HG03571 (cell line): Measurements from ENCODE around the gene CEP85.

Source experiments
- ATAC-seq: cut with Tn5 transposase; IDR thresholded peaks from one replicate; pipeline ENCODE4 v1.9.1; 2021; ENCODE audit not compliant: unreplicated experiment

Gene CEP85

DNA sequence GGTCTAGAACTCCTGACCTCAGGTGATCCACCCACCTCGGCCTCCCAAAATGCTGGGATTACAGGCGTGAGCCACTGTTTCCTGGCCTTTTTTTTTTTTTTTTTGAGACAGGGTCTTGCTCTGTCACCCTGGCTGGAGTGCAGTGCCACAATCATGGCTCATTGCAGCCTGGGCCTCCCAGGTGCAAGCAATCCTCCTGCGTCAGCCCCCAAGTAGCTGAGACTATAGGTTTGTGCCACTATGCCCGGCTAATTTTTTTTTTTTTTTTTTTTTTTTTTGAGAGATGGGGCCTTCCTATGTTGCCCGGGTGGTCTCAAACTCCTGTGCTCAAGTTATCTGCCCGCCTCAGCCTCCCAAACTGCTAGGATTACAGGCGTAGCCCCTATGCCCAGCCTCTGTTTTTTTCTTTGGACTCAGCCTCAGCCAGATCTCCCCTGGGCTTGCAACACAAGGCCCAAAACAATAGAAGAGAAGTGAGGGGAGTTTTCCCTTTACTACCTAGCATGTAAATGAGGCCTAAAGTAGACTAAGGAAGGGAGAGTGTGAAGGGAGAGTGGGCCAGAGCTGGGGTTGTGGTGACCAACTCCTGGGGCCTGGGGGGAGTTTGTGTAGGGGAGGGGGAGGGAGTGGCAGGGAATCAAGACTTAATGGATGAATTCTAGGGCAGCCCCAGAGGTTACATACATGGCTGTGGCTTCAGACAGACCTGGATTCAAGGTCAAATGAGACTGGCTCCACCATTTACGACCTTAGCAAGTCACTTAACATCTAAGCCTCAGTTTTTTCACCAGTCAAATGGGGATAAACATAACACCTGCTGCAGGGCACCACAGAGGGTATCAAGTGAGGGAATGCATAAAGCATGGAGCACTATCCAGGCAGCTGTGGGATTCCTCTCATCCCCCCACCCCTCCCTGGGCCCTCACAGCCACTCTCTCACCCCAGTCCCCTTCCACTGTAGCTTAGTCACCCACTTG is 82.2 kb downstream of the CEP85 start:
- ATAC-seq: no peak

DNA sequence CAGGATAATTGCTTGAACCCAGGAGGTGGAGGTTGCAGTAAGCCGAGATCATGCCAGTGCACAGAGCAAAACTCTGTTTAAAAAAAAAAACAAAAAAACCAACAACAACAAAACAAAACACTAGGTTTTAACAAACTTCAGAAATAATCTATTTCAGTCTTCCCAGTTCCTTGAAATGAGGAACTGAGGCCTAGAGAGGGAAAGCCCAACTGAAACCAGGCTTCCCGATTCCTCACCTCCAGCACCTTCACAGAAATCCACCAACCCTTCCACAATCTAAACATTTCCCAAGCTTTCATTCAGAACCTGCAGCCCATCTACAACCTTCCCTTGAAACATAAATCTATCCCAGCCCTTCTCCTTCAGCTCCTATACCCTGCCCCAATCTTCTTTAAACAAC is 83.1 kb downstream of the CEP85 start:
- no peak for ATAC-seq

DNA sequence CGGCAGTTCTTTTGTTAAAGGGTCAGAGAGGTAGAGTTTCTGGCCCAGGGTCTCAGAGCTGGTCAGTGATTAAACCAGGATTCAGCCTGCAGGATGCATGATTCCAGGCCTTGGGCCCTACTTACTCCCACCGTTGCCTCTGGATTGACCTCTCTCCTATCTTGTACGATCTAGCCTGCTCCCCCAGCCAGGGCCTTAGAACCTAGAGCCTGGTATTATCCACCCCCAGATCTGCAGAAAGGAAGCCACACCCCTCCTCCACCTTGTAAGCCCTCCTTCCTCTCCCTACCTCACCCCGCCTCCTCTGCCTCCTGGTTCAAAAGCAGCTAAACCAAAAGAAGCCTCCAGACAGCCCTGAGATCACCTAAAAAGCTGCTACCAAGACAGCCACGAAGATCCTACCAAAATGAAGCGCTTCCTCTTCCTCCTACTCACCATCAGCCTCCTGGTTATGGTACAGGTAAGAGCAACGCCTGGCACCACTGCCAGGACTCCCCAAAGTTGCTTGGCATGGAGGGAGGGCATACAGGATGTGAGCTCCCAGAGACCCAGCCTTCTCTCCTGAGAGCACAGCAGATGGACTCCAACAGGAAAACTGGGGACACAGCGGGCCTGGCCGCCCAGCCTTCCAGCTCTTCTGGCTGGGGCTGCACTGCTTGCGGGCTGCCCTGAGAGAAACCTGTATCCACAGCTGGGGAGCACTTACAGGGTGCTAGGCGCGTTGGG is 83.8 kb downstream of the CEP85 start, which contains the start of gene CD52:
CD52 (plus strand) TSS at position 347 of the 726 bp plus-strand sequence; CDS start at position 407, 60 bp downstream.
- no peak for ATAC-seq

DNA sequence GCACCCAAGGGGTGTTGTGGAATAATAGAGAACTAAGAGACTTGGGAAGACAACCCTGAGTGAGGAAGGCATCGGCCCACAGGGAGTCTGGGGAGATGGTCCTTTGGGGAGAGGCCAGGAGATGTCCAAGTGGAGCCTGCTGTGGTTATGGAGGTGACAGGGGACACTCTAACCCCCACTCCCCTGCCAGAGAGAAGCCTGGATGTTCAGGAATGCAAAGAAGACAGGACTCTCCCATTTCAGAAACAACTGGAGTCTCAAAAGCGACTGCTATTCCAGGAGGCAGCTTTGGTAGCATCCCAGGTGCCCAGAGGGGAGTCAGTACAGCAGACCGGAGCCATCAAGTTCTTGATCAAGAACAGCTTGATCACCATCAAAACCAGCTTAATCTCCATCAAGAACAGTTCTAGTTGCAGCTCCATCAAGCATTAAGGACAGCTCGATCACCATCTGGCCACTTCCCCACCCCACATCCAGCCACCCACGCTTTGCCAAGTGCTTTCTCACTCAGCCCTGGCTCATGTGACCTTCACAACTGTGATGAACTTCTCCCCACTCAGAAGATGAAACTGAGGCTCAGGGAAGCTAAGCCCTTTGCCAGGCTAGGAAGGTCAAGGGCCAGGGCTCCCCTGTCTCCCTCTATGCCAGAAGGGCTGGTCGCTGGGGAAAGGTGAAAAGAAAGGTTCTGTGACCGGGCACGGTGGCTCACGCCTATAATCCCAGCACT is 84.5 kb downstream of the CEP85 start:
- no peak for ATAC-seq

DNA sequence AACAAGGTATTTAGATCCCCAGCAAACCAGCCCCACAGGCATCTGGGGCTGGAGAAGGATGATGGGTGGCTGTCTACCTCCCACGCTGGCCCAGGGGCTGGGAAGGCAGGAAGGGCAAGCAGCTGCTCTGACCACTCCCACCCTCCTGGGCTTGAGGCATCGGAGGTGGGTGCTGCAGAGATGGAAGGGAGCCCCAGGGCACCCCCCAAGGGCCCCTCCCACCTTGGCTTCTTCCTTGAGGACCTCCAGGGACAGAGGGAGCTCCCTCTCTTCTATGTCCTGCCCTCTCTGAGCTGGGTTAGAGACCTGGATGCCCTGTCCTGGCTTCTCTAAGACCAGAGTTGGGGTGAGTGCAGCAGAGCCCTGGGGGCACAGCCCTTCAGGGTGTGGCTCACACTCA is 86.9 kb downstream of the CEP85 start:
- no peak for ATAC-seq

DNA sequence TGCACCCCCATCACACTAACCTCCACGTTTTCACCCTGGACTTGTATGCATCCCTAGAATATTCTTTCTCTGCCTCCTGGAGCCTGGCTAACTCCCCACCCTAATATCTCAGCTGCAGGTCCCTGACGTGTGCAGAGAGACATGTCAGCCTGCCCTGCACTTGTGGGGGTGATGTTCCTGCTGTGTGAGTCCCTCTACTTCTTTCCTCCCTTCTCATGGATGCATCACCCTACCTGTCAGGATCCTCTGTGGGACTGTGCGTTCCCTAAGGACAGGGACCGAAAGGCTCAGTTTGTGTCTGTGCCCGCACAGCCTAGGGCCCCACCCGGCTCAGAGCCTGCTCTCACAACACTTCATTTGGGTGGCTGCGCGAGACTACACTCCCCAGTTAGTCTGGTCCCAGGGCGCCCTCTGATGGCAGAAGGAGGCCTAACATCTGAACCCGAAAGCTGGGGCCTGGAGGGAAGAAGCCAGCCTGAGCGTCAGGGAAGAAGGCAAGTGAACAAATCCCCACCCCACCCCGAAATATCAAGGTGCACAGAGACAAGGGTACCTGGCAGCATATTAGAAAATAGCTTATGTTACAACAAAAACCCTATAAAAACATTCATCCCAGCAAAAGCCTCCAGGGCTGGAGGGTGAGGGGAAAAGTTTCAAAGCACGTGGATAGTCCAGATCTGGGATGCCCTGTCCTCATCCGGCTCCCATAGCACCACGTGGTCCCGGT is 87.5 kb downstream of the CEP85 start:
- no peak for ATAC-seq

DNA sequence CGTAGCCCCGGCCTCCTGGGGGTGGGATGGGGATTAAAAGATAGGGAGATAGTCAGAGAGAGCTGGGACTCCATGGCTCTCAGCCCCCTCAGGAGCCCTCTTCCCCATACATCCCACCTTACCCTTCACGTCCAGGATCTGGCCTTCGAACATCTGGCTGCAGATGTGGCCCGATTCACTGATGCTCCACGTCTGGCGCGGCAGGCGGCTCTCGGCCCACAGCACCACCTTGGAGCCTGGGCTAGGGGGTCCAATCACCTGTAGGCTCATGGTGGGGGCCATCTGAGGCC is 88.0 kb downstream of the CEP85 start:
- no peak for ATAC-seq

DNA sequence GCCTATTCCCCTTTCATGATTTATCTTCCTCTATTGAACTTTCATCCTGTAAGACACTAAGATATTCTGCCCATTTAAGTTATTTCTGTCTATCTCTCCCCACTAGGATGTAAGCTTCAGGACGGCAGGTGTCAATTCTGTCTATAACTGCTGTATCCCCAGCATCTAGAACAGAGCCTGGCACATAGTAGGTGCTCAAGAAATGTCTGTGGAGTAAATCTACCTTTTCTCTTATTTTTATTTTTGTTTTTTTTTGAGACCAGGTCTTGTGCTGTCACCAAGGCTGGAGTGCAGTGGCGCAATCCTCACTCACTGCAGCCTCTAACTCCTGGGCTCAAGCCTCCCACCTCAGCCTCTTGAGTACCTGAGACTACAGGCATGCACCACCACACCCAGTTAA is 89.4 kb downstream of the CEP85 start:
- ATAC-seq: no peak

DNA sequence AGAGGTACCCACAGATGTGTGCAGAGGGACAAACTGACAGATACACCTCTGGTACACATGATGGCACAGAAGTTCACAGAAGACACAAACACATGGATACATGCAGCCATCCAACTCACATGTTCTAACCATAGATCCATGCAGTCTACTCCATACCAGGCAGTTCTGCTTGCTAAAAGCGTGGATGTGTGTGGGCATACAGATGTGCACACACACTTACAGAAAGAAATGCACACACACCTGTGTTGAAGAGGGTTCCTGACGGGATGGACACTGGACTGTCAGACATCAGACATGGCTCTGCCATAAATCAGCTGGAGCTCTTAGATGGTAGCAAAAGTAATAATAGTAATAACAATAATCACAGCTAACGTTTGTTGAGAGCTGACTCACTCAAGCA is 90.5 kb downstream of the CEP85 start:
- no peak for ATAC-seq

DNA sequence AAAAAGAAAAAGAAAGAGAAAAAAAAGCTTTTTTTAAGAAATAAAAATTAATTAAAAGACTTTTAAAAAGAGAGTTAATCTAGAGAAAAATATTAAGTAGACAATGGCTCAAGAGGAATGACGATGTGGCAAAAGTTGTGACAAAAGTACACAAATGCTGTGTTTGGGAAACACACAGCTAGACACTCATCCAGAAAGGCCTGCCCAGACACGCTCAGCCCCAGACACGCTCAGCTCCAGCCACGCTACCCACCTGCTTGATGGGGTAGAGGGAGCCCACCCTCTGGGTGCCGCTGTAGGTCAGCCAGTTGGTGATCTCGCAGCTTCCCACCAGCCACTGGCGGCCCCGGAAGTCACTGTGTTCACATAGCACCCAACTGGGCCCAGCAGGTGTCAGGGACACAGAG is 94.0 kb downstream of the CEP85 start:
- ATAC-seq: no peak
